IMR-90 (cell line): Measurements from ENCODE around the gene RNF144A.

Source experiments
- BHLHE40 ChIP-seq: fragments of 150-350 bp; IDR thresholded peaks from 2 replicates; pipeline ENCODE4 v1.6.1; 2016; ENCODE audit warnings: mild to moderate bottlenecking, low read depth, low read length
- CTCF ChIP-seq: conservative IDR thresholded peaks from 2 replicates; pipeline ENCODE4 v1.5.1; 2012; ENCODE audit warnings: mild to moderate bottlenecking, low read depth, low read length, improper control_type of control experiment
- MXI1 ChIP-seq: IDR thresholded peaks from 2 replicates; pipeline ENCODE4 v1.6.1; 2012; ENCODE audit warnings: low read depth, mild to moderate bottlenecking, low read length, moderate library complexity, borderline replicate concordance
- POLR2A ChIP-seq: IDR thresholded peaks from 2 replicates; pipeline ENCODE4 v1.6.1; 2012; ENCODE audit warnings: mild to moderate bottlenecking, low read depth, low read length

- TF ChIP-seq CTCF, result no peak
- TF ChIP-seq POLR2A, result no peak
- TF ChIP-seq BHLHE40, result no peak
- TF ChIP-seq MXI1, result no peak
Measured at GRCh38 chr2:6885968-6886367, 31.2 kb upstream of the RNF144A start.
